Caco-2 (cell line): ENCODE results near the gene CD59. TPM values are rescaled to one million over a fixed set of nuclear protein-coding genes. Genes with fewer than 3 reads are reported as not detected.

Experiments
- BruUV-seq: library from RNA; stranded (reverse); fragments of 400-500 nt; replicated peaks from 2 replicates; lab custom pipeline; 2021; lab: Mats Ljungman, UMichigan
- CTCF ChIA-PET: fragments of 300-600 bp; sonication (Branson Sonifier 250); formaldehyde crosslinking; loops from one replicate; lab custom pipeline; 2022; ENCODE audit warnings: antibody characterized with exemption; lab: Charles Lee
- POLR2A ChIA-PET: fragments of 300-600 bp; sonication (Branson Sonifier 250); formaldehyde crosslinking; loops from one replicate; lab custom pipeline; 2022; ENCODE audit warnings: antibody characterized with exemption; lab: Charles Lee
- DNase-seq, 2 experiments: peaks; one replicate each; pipeline versions ENCODE4 v3.0.0 to v3.0.0-alpha.2; 2020 to 2022
- H3K27me3 ChIP-seq: replicated peaks from 2 replicates; pipeline ENCODE4 v1.6.0; 2011; ENCODE audit warnings: low read length; ENCODE audit not compliant: control insufficient read depth, insufficient read depth
- H3K36me3 ChIP-seq: 2 replicates; pipeline ENCODE4 v1.5.1; 2011; ENCODE audit warnings: low read length; ENCODE audit not compliant: control insufficient read depth, insufficient read depth
- H3K4me1 ChIP-seq: fragments of 250-450 bp; sonication (Bioruptor Pico); 2 replicates; pipeline ENCODE4 v1.5.1; 2020; ENCODE audit warnings: mild to moderate bottlenecking
- H3K4me3 ChIP-seq: 2 replicates; pipeline ENCODE4 v1.5.1; 2011; ENCODE audit warnings: low read depth, mild to moderate bottlenecking, control low read depth, low read length
- H3K9me3 ChIP-seq: fragments of 250-450 bp; sonication (Bioruptor Pico); 2 replicates; pipeline ENCODE4 v1.5.1; 2020; ENCODE audit warnings: mild to moderate bottlenecking, moderate library complexity
- H3K27ac Mint-ChIP-seq: one replicate; pipeline ENCODE4 v1.8.0; 2022; ENCODE audit warnings: mixed read lengths; ENCODE audit not compliant: unreplicated experiment
- H3K27me3 Mint-ChIP-seq: one replicate; pipeline ENCODE4 v1.8.0; 2022; ENCODE audit warnings: mixed read lengths; ENCODE audit not compliant: insufficient read depth, unreplicated experiment
- H3K36me3 Mint-ChIP-seq: one replicate; pipeline ENCODE4 v1.8.0; 2022; ENCODE audit warnings: mild to moderate bottlenecking, mixed read lengths; ENCODE audit not compliant: insufficient read depth, unreplicated experiment
- H3K4me1 Mint-ChIP-seq: one replicate; pipeline ENCODE4 v1.8.0; 2022; ENCODE audit warnings: low read depth, mixed read lengths; ENCODE audit not compliant: unreplicated experiment
- H3K4me3 Mint-ChIP-seq: one replicate; pipeline ENCODE4 v1.8.0; 2022; ENCODE audit warnings: mild to moderate bottlenecking, moderate library complexity, mixed read lengths; ENCODE audit not compliant: unreplicated experiment
- H3K9me3 Mint-ChIP-seq: one replicate; pipeline ENCODE4 v1.8.0; 2022; ENCODE audit warnings: mixed read lengths; ENCODE audit not compliant: unreplicated experiment
- intact Hi-C: fragments of 100-400 bp; cut with micrococcal nuclease; formaldehyde crosslinking; loops from one replicate; pipeline ENCODE4 v1.10.0; 2022; ENCODE audit not compliant: unreplicated experiment
- total RNA-seq: library from RNA; stranded (reverse); gene quantifications from 2 replicates; pipeline ENCODE4 v1.2.3, GENCODE V29; 2022
- TF ChIP-seq, protein P1 (sequence below), 2 experiments: fragments of 200-600 bp in 1 of 2; IDR thresholded peaks; 1 replicate in 1 of 2; 2 replicates in 1 of 2; pipeline versions ENCODE4 v1.5.1 to v1.8.0; 2011 to 2022; ENCODE audit warnings: antibody characterized with exemption in 1 of 2, control low read depth in 1 of 2, inconsistent platforms in 1 of 2, low read depth in 1 of 2, low read length in 1 of 2, mild to moderate bottlenecking in 1 of 2, moderate library complexity in 1 of 2; ENCODE audit not compliant: insufficient read depth in 1 of 2, severe bottlenecking in 1 of 2, unreplicated experiment in 1 of 2

CD59 gene
- total RNA-seq, 1 experiment from 2014 or later: 149 TPM

DNA sequence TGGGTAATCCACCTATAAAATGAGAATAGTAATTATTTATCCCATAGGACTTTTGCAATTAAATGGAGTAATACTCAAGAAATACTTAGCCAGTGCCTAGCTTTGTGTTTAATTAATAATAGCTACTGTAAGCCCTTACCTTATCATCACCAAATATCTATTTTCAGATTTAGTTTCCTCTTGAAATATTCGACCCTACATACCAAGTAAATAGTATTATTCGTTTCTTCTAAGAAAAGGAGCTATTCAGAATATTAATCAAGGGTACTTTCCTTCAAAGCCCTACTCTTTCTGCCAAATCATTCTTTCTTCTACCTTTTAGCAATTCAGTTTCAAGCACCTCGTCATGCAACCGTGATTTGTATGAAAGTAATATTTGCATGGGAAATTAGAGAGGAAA, 31.4 kb upstream of the CD59 start:
- H3K27me3 ChIP-seq: no peaks in the 10 kb centered on the region
- H3K36me3 ChIP-seq: no peaks in the 10 kb centered on the region; the same call in 1 of the 2 replicates
- 0 out of 2 replicates have a peak, but pooled peaks cover 3% of the 10 kb centered on the region for H3K4me1 ChIP-seq
- H3K4me3 Mint-ChIP-seq: no peak overlapping the region
- H3K4me1 Mint-ChIP-seq: peaks cover 20% of the 10 kb centered on the region
- no peaks in the 10 kb centered on the region for H3K36me3 Mint-ChIP-seq
- H3K4me3 ChIP-seq: no peak overlapping the region
- TF ChIP-seq, protein P1, sequence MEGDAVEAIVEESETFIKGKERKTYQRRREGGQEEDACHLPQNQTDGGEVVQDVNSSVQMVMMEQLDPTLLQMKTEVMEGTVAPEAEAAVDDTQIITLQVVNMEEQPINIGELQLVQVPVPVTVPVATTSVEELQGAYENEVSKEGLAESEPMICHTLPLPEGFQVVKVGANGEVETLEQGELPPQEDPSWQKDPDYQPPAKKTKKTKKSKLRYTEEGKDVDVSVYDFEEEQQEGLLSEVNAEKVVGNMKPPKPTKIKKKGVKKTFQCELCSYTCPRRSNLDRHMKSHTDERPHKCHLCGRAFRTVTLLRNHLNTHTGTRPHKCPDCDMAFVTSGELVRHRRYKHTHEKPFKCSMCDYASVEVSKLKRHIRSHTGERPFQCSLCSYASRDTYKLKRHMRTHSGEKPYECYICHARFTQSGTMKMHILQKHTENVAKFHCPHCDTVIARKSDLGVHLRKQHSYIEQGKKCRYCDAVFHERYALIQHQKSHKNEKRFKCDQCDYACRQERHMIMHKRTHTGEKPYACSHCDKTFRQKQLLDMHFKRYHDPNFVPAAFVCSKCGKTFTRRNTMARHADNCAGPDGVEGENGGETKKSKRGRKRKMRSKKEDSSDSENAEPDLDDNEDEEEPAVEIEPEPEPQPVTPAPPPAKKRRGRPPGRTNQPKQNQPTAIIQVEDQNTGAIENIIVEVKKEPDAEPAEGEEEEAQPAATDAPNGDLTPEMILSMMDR (IDR thresholded peaks at IDR 0.05; ENCODE audit: insufficient read depth in 1 of 2, low read depth in 1 of 2, low read length in 1 of 2, severe bottlenecking in 1 of 2, unreplicated experiment in 1 of 2): no peak
- no peaks in the 10 kb centered on the region for H3K9me3 Mint-ChIP-seq
- ChIA-PET CTCF (no interaction called here), POLR2A (no interaction called here)
- no TSS peak for BruUV-seq
- no peak overlapping the region for H3K27ac Mint-ChIP-seq
- intact Hi-C loops: no loop called here
- no peak for DNase-seq
- no peaks in the 10 kb centered on the region for H3K27me3 Mint-ChIP-seq
- H3K9me3 ChIP-seq: no peaks in the 10 kb centered on the region

DNA sequence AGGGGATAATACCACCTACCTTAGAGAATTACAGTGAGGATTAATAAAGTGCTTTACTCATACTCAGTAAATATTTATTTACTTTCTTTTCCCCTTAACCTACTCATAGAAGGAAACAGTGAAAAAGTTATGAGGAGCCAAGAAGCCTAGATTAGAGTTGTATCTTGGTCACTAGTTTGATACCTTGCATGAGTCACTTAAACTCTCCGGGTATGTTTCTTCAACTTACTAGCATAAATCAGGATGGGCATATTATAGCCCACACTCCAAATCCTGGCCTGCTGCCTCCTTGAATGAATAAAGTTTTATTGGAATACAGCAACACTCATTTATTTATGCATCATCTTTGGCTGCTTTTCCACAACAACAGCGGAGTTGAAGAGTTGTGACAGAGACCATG, 29.9 kb upstream of the CD59 start:
- BruUV-seq: no TSS peak
- Histone ChIP-seq H3K36me3 (no peaks in the 10 kb centered on the region; the same call in 1 of the 2 replicates), H3K27me3 (no peaks in the 10 kb centered on the region), H3K4me1 (0 out of 2 replicates have a peak, but pooled peaks cover 3% of the 10 kb centered on the region), H3K4me3 (no peak overlapping the region), H3K9me3 (no peaks in the 10 kb centered on the region)
- no peak overlapping the region for H3K4me3 Mint-ChIP-seq
- intact Hi-C loops: no loop called here
- ChIA-PET CTCF (no interaction called here), POLR2A (no interaction called here)
- no peaks in the 10 kb centered on the region for H3K9me3 Mint-ChIP-seq
- no peak for DNase-seq
- H3K36me3 Mint-ChIP-seq: no peaks in the 10 kb centered on the region
- H3K27ac Mint-ChIP-seq: no peak overlapping the region
- no peaks in the 10 kb centered on the region for H3K27me3 Mint-ChIP-seq
- TF ChIP-seq, protein P1 (IDR thresholded peaks at IDR 0.05; ENCODE audit: insufficient read depth in 1 of 2, low read depth in 1 of 2, low read length in 1 of 2, severe bottlenecking in 1 of 2, unreplicated experiment in 1 of 2): no peak
- H3K4me1 Mint-ChIP-seq: peaks cover 15% of the 10 kb centered on the region

DNA sequence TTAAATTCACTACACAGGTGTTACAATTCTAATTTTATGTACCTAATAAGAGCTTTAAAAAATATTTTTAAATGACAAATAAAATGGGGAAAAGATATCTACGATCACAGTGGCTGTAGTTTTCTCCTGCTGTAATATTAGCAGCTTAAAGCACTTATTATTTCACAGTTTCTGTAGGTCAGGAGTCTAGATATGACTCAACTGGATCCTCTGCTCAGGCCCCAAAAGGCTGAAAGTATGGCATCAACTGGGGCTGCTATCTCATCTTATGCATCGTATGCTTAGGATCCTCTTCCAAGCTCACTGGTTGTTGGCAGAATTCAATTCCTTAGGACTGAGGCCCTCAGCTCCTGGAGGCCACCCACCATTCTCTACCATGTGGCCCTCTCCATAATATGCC, 25.2 kb upstream of the CD59 start:
- CTCF ChIA-PET: no interaction called here
- H3K36me3 Mint-ChIP-seq: peaks cover 6% of the 10 kb centered on the region
- H3K27me3 ChIP-seq: no peaks in the 10 kb centered on the region
- no peak overlapping the region for H3K4me3 Mint-ChIP-seq
- no peaks in the 10 kb centered on the region for H3K27me3 Mint-ChIP-seq
- no TSS peak for BruUV-seq
- no peaks in the 10 kb centered on the region for H3K4me1 Mint-ChIP-seq
- POLR2A ChIA-PET: no interaction called here
- H3K4me3 ChIP-seq: no peak overlapping the region
- no peak for DNase-seq
- intact Hi-C loops: no loop called here
- TF ChIP-seq, protein P1 (IDR thresholded peaks at IDR 0.05; ENCODE audit: insufficient read depth in 1 of 2, low read depth in 1 of 2, low read length in 1 of 2, severe bottlenecking in 1 of 2, unreplicated experiment in 1 of 2): no peak
- no peak overlapping the region for H3K27ac Mint-ChIP-seq
- no peaks in the 10 kb centered on the region for H3K9me3 ChIP-seq
- H3K36me3 ChIP-seq: no peaks in the 10 kb centered on the region
- H3K9me3 Mint-ChIP-seq: no peaks in the 10 kb centered on the region
- no peaks in the 10 kb centered on the region for H3K4me1 ChIP-seq
